HG03103 (cell line): ENCODE results near the gene FAM180B.
"Not testable (repeated sequence)": the region's sequence is repeated elsewhere in the genome, so short reads cannot be mapped to it uniquely, and the experiment has no call there.

Source experiments
- ATAC-seq: cut with Tn5 transposase; IDR thresholded peaks from one replicate; pipeline ENCODE4 v1.9.1; 2021; ENCODE audit warnings: low read depth; ENCODE audit not compliant: unreplicated experiment

Gene FAM180B

GRCh38 chr11:47586098-47586855, at the start of gene FAM180B:
Gene FAM180B (plus strand): TSS chr11:47586678. CDS start chr11:47586769, 91 bp downstream.
- ATAC-seq, result no peak

- ATAC-seq, result no peak
These were observed 49.6 kb upstream of the FAM180B start for GRCh38 chr11:47536915-47537314.

- ATAC-seq, result no peak
These were observed 47.5 kb upstream of the FAM180B start for GRCh38 chr11:47538741-47539565.

- ATAC-seq, result no peak
These were observed 46.8 kb upstream of the FAM180B start for GRCh38 chr11:47539681-47540039.

GRCh38 chr11:47541070-47541469, 45.4 kb upstream of the FAM180B start:
- no peak for ATAC-seq

GRCh38 chr11:47545298-47545697, 41.2 kb upstream of the FAM180B start:
- ATAC-seq, result no peak

- not testable (repeated sequence) for ATAC-seq
These were observed 40.2 kb upstream of the FAM180B start for GRCh38 chr11:47546274-47546673.

- ATAC-seq, result no peak
These were observed 36.0 kb upstream of the FAM180B start for GRCh38 chr11:47550288-47551047.

- no peak for ATAC-seq
These were observed 35.4 kb upstream of the FAM180B start for GRCh38 chr11:47551086-47551485.

- no peak for ATAC-seq
These were observed 34.4 kb upstream of the FAM180B start for GRCh38 chr11:47552056-47552565.

- ATAC-seq, result peak; percentile 87
These were observed 33.7 kb upstream of the FAM180B start, which contains the start of gene CELF1 for GRCh38 chr11:47552566-47553405. Gene CELF1 (minus strand): TSS chr11:47553132. CDS start chr11:47499523, 53,609 bp downstream.

GRCh38 chr11:47553406-47553743, 33.1 kb upstream of the FAM180B start:
- peak; percentile 27 for ATAC-seq

- not testable (repeated sequence) for ATAC-seq
These were observed 29.5 kb upstream of the FAM180B start for GRCh38 chr11:47557004-47557403.

- no peak for ATAC-seq
These were observed 27.8 kb upstream of the FAM180B start for GRCh38 chr11:47558695-47559094.

- no peak for ATAC-seq
These were observed 26.1 kb upstream of the FAM180B start for GRCh38 chr11:47560426-47560825.

- not testable (repeated sequence) for ATAC-seq
These were observed 24.1 kb upstream of the FAM180B start for GRCh38 chr11:47562393-47562792.

GRCh38 chr11:47564366-47564765, 22.1 kb upstream of the FAM180B start:
- not testable (repeated sequence) for ATAC-seq

GRCh38 chr11:47564933-47565339, 21.5 kb upstream of the FAM180B start:
- peak; percentile 20 for ATAC-seq

- ATAC-seq, result peak; percentile 82
These were observed 20.9 kb upstream of the FAM180B start, which contains the start of gene PTPMT1 for GRCh38 chr11:47565340-47566148. Gene PTPMT1 (plus strand): TSS chr11:47565599. CDS start chr11:47565623, 24 bp downstream.
